GM18907 (cell line): ENCODE results near the gene STARD13.
A peak's percentile ranks its signal among the peaks of the same experiment; 100 is the strongest.

Experiments
- ATAC-seq: cut with Tn5 transposase; IDR thresholded peaks from one replicate; pipeline ENCODE4 v1.9.1; 2021; ENCODE audit warnings: mild to moderate bottlenecking, moderate library complexity; ENCODE audit not compliant: unreplicated experiment

STARD13 gene

DNA sequence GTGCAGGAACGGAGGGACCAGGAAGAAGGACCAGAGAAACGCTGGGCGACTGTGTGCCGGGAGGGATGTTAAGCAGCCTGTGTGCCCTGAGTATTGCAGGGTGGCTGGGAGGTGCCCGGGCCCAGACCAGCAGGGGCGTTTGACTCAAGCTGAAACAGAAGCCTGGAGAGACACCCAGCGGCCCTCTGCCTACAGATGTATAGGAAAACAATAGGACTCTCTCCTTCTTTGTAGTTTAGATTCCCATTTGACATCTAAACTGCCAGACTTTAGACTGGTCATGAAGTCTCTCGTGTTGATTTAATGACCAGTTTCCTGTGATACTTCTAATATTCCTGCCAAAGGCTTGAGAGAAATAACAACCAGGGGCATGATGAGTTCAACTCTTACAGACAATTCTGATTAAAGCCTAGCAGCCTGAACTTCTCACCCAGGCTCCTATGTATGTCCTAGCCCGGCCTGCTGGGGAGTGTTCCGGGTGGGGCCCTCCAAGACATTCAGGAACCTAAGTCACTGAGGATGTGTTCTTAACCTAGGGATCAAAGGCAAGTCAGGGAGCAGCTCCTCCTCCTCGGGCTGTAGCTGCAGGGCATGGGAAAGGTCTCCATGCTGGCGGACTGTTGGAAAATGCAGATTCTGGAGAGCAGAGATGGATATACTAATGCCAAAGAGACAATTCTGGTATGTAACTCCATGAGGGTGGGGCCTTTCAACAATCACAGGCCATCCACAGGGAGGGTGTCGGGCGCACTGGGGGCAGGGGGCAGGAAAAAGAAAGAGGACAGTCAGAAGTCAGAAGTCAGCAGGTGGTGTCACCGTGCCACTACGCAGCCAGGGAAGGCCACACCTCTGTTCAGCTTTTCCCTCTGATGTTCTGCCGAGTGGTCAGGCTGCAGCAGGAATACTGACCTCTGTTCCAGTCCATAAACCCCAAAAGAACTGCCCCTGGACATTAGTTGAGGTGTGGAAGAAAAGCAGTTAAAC, 131.8 kb downstream of the STARD13 start:
- ATAC-seq, result no peak

DNA sequence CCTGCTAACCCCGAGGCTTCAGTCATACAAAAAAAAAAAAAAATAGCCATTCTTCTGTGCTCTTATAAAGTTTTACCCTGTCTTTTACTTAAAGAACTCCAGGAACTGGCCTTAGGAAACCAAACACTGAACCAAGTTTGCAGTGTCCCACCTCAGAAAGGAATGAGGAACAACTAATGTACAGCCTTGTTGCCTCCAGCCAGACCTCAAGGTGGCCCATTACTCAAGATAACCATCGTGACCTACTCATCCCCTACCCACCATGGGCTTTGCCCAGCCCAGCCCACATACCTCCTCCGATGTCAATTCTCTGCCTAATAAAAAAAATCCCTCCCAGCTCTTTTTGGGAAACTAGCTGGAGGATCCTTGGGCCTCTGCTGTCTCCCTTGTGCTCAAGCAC, 133.2 kb downstream of the STARD13 start:
- ATAC-seq, result no peak

DNA sequence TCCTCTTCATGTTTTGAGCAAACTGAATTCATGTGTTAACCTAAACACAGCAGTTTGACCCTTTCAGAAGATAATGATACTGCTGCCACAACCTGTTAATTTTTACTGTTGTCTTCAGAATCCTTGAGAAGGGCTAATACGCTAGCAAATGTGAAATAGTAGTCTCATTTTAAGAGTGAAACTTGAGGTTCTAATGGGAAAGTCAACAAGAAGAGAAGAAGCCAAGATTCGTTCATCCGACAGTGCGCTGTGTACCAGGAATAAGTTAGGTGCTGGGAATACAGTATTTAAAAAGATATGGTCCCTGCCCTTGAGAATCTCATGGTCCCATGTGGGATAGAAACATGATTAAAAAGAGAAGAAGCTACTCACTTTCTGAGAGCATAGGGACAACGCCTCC, 134.9 kb downstream of the STARD13 start:
- peak; percentile 34 for ATAC-seq

DNA sequence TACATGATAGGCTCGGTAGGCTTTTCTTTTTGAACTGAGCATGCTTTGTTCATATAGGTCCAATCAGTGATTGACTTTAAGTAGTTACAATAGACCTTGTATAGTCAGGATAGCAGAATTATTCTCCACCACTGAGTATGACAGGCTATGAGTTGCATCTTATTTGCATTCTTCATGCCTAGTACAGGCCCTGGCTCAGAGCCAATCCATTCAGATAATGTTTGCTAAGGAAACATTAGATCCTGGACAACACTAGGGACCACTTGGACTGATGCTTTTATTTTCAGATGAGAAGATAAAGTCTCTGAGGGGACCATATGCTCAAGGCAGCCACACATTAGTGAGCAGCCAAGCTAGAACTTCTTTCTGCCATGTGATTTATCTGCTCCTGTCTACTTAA, 135.4 kb downstream of the STARD13 start:
- no peak for ATAC-seq

DNA sequence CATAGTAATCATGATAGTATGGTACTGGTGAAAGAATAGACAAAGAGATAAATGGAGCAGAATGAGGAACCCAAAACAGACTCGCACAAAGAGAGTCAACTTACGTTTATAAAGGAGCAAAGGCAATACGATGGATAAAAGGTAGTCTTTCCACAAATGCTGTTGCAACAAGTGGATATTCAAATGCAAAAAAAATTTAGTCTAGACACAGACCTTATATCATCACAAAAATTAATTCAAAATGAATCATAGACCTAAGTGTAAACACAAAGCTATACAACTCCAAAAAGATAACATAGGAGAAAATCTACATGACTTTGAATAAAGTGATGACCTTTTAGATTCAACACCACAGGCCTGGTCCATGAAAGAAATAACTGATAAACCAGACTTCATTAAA, 137.7 kb downstream of the STARD13 start:
- no peak for ATAC-seq

DNA sequence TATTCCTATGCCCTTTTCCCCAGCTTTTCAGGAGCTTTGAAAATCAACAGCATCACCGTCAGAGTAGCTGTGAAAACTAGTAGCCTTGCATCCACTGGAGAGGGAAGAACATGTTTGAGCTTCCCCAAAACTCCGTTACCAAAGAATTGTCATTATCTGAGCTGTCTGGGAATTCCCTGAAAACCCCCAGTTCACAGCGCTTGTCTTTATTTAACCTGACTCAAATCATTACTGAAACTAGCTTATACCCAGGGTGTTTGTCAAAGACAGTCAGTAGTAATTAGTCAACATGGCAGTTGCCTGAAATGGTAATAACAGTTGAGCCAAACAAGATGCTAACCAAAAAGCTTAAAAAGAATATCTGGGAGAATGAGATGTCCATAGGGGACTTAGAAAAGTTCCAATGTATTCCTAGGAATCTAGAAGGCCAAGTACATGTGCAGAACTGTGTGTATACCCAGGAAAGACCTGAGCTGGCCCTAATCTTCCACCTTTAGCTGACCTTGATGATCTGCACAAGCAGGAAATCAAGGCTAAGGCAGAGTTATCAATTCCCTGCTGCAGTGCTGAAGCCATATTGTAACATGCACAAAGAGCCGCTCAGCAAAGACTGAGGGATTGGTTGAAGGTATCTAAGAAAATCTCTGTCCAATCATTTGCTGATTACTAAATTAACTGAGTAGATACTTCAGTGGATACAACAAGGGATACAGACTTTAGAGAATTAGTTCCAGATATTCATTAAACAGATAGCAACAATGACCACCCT, 138.5 kb downstream of the STARD13 start:
- peak; percentile 85 for ATAC-seq

DNA sequence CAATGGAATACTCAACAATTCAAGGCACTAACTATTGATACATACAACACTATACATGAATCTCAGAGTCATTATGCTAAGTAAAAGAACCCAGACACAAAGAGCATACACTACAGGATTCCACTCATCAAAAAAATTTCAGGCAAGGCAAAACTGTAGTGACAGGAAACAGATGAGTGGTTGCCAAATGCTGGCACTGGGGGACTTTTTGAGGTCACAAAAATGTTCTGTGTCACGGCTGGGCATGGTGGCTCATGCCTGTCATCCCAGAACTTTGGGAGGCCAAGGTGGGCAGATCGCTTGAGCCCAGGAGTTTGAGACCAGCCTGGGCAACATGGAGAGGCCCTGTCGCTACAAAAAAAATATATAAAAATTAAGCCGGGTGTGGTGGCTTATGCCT, 139.9 kb downstream of the STARD13 start:
- no peak for ATAC-seq

DNA sequence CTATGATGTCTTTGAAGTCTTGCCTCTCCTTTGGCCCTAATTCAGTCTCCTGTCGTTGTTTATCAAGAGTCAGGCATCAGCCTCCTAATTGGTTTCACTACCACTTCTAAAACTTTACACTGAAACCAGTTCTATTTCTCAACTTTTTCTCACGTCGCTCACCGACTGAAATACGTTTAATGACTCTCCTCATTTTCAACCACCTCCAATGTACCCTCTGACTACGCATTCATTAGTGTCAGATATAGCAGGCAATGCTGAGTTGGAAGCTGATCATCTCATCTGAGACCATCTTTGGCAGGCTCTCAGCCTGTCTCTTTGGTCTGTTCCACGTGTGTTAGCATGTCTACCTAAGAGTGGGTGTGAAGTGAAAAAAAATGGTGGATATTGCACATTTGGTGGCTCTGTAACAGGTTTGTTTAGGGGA, 141.2 kb downstream of the STARD13 start:
- ATAC-seq, result no peak

DNA sequence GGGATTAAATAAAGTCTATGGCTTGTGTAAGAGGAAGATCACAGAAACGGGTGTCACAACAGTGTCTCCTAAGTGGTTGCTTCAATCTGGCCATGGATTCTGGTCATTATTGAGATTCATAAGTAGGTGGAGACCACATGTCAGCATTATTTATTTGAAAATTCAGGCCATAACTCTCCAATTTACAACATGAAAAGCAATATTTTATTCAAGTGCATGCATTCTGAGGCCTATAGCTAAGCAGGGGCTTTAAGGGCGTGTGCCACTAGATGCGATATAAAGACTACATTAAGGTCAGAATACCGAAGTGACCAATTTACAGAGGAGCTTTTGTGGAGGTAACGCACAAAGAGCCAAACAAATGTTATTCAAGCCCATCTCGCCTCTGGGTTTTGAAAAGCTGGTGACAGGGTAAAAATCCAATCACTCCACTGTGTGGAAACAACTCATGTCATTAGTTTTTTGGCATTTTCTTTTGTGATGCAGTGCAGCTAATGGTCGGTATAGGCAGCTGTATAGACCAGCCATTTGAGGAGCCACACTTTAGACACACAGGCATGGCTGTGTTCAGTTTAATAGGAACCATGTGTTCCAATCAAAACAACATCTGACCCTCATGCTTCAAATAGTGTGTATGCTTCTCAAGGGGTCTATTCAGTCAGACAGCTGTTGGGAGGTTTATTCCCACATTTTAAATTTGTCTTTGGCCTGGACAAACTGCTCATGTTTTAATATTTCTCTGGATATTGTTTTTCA, 145.6 kb downstream of the STARD13 start:
- ATAC-seq, result no peak

DNA sequence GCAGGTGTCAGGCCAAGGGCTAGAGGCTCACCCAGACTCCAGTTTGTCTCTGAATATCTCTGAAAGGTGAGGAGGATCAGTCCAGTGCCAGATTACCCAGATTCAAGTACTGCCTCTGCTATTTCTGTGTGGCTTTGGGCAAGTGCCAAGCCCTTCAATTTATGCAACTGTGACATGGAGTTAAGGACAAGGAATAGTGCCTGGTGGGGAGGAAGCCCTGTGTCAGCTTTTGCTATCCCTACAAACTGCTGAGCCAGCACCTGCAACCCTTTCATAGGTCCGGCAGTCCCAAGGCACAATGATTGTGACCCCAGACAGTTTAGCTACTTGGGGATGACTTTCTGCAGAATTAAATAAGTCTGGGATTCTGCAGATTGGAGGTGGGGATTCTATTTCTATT, 146.4 kb downstream of the STARD13 start:
- ATAC-seq, result no peak

DNA sequence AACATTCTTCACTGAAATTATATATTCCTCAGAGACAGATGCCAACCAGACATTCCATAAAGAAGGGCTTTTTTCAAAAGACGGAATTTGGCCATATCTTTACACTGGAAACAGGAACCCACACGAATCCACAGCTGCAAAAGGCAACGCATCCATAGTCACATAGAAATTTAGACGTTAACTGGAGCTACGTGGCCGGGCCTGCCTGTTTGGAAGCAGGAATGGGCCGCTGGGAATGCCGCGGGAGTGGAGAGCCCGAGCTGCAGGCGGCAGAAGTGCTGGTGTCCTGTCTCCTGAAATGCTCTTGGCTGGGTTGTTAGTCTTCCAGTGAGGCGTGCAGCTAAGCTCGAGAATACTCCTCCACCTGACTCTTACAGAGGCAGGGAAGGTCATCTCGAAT, 147.1 kb downstream of the STARD13 start:
- no peak for ATAC-seq

DNA sequence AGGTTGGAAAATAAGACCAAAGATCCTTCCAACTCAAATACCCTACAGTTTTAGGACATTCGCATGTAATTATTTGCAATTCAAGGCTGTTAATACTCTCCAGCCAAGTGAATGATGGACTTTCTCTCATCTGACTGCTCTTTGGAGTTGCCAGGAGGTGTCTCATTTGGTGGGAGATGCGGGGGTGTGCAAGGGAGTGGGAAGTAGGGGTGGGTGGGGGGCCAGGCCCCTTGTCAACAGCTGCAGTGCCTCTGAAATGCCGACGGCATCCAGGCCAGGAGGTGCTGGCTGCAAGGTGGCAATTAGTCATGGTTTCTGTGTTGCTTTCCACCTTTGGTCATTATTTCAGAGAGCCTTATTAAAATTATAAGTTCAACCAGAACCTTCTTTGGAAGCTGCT, 147.8 kb downstream of the STARD13 start:
- ATAC-seq, result no peak

DNA sequence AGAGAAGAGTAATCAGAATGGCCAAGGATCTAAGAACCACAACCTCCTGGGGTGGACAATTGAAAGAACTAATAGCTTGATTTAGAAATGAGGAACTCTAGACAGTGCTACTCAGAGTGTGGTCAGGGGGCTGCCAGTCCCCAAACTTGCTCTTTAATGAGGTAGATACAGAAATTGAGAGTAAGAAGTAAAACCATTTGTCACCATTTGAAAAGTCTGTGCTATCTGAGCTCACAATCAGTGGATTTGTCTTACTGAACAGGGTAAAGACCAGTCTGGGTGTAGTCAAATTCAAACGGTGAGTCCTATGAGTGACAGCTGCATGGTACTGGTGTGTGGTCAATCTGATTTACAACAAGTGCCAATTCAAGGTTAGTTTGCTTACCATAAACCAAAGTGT, 150.5 kb downstream of the STARD13 start:
- ATAC-seq, result no peak

DNA sequence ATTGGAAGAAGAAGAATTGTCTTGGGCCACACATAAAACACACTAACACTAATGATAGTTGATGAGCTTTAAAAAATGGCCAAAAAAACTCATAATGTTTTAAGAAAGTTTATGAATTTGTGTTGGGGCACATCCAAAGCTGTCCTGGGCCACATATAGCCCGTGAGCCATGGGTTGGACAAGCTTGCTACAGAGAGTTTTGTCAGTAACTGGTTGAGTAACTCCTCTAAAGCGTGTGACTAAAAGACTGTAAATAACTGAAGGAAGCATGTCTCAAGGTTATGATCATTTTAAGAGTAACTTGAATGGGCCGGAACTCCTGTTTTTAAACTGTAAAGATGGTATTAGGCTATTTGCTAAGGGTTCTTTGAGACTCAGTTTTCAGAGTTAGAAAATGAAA, 151.3 kb downstream of the STARD13 start:
- no peak for ATAC-seq

DNA sequence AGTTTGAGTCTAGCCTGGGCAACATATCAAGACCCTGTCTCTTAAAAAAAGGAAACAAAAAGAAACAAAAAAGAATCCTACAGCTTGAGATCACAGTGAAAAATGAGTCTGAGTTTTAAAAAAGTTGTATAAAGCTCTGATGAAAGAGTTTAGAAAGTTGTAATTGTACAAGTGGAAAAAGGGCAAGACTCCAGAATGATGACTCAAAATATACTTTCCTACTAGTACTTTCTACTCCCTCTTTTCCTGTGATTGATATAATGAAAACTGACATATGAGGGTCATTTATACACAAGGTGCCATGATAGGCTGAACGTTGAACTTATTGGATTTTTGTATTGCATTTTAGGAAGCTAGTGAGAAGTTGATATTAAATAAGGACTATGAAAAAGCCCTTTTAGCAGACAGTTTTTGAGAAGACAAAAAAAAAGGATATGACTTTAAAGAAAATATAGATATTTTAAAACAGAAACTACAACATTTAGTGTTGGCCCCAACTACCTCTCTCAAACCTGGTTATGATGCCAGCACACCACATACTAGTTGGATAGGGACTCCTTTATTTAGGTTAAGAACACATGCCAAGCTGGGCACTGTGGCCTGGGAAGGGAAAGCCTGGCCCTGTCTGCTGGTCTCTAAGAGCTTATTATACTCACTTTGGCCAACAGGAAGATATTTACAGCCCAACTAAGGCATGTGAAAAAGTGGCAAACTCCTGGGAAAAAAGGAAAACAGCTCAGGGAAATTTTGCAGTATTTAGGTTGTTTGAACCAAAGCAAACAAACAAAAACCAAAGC, 152.7 kb downstream of the STARD13 start:
- no peak for ATAC-seq

DNA sequence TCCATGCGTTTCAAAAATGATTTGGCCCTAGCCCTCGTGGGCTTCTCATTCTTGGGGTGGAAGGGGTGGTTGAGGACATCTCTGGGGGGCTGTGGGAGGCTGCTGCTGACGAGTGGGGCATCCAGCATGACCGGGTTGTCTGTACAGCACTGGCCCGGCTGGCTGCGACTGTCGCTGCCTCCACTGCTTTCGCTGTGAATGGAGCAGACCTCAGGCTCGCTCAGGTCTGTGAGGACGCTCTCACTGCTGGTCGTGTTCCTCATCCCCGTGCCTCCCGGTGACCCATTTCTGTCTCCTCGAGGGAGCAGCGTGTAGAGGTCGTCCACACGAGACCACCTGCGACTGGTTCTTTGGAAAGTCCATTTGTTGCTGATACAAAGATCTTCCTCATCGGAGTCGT, 155.7 kb downstream of the STARD13 start:
- ATAC-seq, result no peak

DNA sequence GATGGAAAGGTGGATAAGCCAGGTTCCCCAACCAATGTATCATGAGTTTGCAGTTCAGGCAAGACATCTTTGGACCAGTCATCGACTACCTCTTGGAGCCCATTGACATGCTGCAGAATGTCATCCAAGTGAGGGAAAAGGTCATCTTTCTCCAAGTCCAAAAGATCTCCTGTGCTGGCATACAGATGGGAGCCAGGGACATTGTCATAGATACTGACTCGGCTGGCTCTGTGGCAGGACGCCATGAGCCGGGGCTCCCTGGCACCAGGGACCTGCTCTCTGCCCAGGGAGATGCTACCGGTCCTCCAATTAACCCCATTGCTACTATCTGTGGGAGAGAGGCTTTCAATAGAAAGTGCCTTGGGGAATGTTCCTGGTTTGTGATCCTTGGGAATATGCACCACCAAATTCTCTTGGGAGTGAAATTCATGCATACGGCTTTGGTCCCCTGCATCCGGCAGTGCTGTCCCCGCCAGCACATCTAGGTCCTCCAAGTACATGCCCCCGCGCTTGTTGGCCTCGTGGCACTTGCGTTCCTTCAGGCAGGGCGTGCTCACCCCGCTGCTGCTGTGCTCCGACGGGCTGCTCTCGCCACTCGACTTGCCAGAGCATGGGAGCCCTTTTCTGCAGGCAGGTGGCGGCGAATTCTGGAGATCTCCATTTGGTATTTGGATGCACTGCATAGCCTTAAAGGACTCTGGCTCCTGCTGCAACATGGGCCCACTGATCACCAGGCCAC, 156.3 kb downstream of the STARD13 start:
- ATAC-seq, result no peak

DNA sequence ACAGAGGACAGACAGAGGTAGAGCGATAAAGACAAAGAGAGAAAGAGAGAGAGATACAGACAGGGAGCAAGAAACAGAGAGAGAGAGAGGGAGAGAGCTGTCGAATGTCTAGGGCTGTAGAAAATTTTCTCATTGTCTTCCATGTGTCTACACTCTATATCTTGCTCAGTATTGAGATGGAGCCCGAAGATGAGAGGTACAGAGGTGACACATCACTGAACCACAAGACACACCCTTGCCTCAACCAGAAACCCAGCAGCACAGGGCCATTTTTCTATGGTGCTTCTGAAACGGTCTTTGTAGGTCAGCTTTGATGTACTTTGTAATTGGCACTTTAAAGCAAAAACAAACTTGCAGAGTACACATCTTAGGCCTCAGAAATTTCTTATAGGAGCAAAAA, 157.4 kb downstream of the STARD13 start:
- ATAC-seq, result no peak

DNA sequence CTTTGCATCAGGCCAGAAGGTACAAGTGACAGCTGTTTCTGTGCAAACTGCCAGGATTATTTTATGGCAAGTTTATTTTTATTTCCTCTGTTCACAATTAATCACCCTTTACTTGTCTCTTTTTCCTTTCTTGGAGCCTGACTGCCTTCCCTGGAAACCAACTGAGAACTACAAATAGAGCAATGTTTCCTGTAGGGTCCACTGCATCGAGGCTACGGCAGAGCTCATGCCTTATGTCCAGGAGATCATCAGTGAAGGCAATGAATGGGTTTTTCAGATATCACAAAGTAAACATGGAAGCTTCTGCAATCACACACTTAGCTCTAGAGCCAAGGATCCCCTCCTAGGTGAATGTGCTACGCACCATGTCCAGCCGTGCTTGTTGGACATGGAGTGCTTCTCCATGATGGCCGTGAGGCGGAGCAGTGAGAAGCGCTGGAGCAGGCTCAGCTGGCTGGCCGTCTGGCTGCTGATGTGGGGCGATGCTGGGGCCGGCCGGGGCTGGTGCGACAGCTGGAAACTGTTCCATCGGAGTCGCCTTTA, 158.5 kb downstream of the STARD13 start:
- ATAC-seq, result no peak
